OCI-LY7 (cell line): ENCODE results near the gene EPB41L4A. TPM values are rescaled to one million over a fixed set of nuclear protein-coding genes. Genes with fewer than 3 reads are reported as not detected.

Source experiments
- BruUV-seq: library from RNA; stranded (reverse); fragments of 400-500 nt; replicated peaks from 2 replicates; lab custom pipeline; 2021; lab: Mats Ljungman, UMichigan
- CTCF ChIA-PET: fragments of 300-600 bp; sonication (Branson Sonifier 250); formaldehyde crosslinking; loops from one replicate; lab custom pipeline; 2022; ENCODE audit warnings: antibody characterized with exemption; ENCODE audit not compliant: unreplicated experiment; lab: Charles Lee
- POLR2A ChIA-PET: fragments of 300-600 bp; sonication (Branson Sonifier 250); formaldehyde crosslinking; loops from one replicate; lab custom pipeline; 2022; ENCODE audit warnings: antibody characterized with exemption; lab: Charles Lee
- DNase-seq: peaks from one replicate; pipeline ENCODE4 v3.0.0-alpha.2; 2015; ENCODE audit warnings: low spot score
- H2AFZ ChIP-seq: fragments of 200-600 bp; sonication (generic), shearing (Covaris generic); 2 replicates; pipeline ENCODE4 v1.6.1; 2014; ENCODE audit warnings: mild to moderate bottlenecking, antibody characterized with exemption, low read length, moderate library complexity
- H3K27ac ChIP-seq: fragments of 200-600 bp; sonication (generic); 2 replicates; pipeline ENCODE4 v1.5.1; 2014; ENCODE audit warnings: mixed run types, low read depth, mild to moderate bottlenecking, moderate library complexity, low read length, inconsistent platforms; ENCODE audit not compliant: poor library complexity, severe bottlenecking
- H3K36me3 ChIP-seq: fragments of 200-600 bp; sonication (generic); 2 replicates; pipeline ENCODE4 v1.6.1; 2014; ENCODE audit warnings: mild to moderate bottlenecking, antibody characterized with exemption, low read length, moderate library complexity, mixed read lengths; ENCODE audit not compliant: insufficient read depth
- H3K4me1 ChIP-seq: fragments of 200-600 bp; sonication (generic); 2 replicates; pipeline ENCODE4 v1.5.1; 2014; ENCODE audit warnings: mild to moderate bottlenecking, low read length; ENCODE audit not compliant: insufficient read depth, poor library complexity, severe bottlenecking
- H3K4me2 ChIP-seq: fragments of 200-600 bp; sonication (generic); 2 replicates; pipeline ENCODE4 v1.6.1; 2014; ENCODE audit warnings: mild to moderate bottlenecking, low read length
- H3K4me3 ChIP-seq: fragments of 200-600 bp; sonication (generic); 2 replicates; pipeline ENCODE4 v1.5.1; 2014; ENCODE audit warnings: mild to moderate bottlenecking, low read depth, low read length; ENCODE audit not compliant: poor library complexity, severe bottlenecking
- H3K79me2 ChIP-seq: fragments of 200-600 bp; sonication (generic); 2 replicates; pipeline ENCODE4 v1.6.1; 2016; ENCODE audit warnings: low read depth, mild to moderate bottlenecking, low read length, moderate library complexity, mixed read lengths; ENCODE audit not compliant: insufficient read depth
- H3K9me2 ChIP-seq: fragments of 200-600 bp; sonication (generic); 2 replicates; pipeline ENCODE4 v1.6.1; 2016; ENCODE audit warnings: mild to moderate bottlenecking, low read length, mixed read lengths; ENCODE audit not compliant: insufficient read depth
- H3K9me3 ChIP-seq: fragments of 200-600 bp; sonication (generic); 2 replicates; pipeline ENCODE4 v1.6.1; 2014; ENCODE audit warnings: mild to moderate bottlenecking, mixed run types, low read length, mixed read lengths
- H4K20me1 ChIP-seq: fragments of 200-600 bp; sonication (generic); 2 replicates; pipeline ENCODE4 v1.6.1; 2014; ENCODE audit warnings: mild to moderate bottlenecking, antibody characterized with exemption, low read length, moderate library complexity, mixed read lengths; ENCODE audit not compliant: insufficient read depth
- EZH2phosphoT487 ChIP-seq: fragments of 200-600 bp; sonication (generic); IDR thresholded peaks from 2 replicates; pipeline ENCODE4 v1.6.1; 2018; ENCODE audit warnings: low read depth, borderline replicate concordance, mild to moderate bottlenecking, mixed run types, antibody characterized with exemption, low read length, moderate library complexity, mixed read lengths
- intact Hi-C: fragments of 100-400 bp; cut with micrococcal nuclease; formaldehyde crosslinking; loops from one replicate; pipeline ENCODE4 v1.10.0; 2022; ENCODE audit not compliant: unreplicated experiment
- total RNA-seq, 2 experiments: library from RNA; depleted of rRNA in 1 of 2; stranded (reverse); fragments of >200 nt in 1 of 2; shearing (Covaris generic) in 1 of 2; gene quantifications; 2 replicates each; pipeline ENCODE4 v1.2.3, GENCODE V29; 2014 to 2022
- TF ChIP-seq, protein P1 (sequence below): fragments of 200-600 bp; sonication (generic); conservative IDR thresholded peaks from 2 replicates; pipeline ENCODE4 v1.5.1; 2014; ENCODE audit warnings: mild to moderate bottlenecking, antibody characterized with exemption, low read length, moderate library complexity, mixed read lengths

EPB41L4A gene
- total RNA-seq, 2 experiments from 2014 or later = 0.03 TPM; not detected in 1

DNA sequence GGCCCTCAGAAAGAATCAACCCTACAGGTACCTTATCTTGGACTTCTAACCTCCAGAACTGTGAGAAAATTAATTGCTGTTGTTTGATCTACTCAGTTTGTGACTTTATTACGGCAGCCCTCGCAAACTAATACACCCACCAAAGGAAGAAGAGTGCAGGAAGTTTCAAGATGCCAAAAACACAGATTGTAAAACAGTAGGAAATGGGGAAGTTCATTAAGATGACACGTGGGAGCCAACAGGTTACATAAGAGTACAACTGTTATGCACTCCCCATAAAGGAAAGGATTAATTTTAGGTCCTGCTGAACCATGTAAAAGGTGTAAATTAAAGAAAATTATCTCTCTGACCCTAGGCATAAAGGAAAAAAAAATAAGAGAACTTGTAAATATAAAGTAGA is 294.3 kb downstream of the EPB41L4A start:
- no peak for TF ChIP-seq EZH2phosphoT487
- TF ChIP-seq, protein P1, sequence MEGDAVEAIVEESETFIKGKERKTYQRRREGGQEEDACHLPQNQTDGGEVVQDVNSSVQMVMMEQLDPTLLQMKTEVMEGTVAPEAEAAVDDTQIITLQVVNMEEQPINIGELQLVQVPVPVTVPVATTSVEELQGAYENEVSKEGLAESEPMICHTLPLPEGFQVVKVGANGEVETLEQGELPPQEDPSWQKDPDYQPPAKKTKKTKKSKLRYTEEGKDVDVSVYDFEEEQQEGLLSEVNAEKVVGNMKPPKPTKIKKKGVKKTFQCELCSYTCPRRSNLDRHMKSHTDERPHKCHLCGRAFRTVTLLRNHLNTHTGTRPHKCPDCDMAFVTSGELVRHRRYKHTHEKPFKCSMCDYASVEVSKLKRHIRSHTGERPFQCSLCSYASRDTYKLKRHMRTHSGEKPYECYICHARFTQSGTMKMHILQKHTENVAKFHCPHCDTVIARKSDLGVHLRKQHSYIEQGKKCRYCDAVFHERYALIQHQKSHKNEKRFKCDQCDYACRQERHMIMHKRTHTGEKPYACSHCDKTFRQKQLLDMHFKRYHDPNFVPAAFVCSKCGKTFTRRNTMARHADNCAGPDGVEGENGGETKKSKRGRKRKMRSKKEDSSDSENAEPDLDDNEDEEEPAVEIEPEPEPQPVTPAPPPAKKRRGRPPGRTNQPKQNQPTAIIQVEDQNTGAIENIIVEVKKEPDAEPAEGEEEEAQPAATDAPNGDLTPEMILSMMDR = no peak
- no peaks in the 10 kb centered on the region for H4K20me1 ChIP-seq
- no TSS peak for BruUV-seq

DNA sequence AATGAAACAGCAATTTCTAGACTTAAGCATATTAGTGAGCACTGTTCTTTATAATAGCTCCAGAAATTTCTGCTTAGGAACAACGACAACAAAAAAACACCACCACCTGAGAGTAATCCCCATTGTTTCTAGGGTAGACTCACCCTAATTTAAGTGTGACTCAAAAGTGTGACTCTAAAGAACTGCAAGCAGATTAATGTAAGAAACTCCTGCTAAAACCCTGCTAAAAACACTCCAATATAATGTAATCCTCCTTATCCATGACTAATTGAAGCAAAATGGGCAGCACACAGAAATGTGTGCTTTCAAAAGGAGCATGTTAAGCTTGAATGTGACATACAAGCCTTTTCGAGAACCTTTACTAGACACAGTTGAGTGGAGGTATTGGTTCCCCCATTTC is 296.0 kb downstream of the EPB41L4A start:
- no TSS peak for BruUV-seq
- H2AFZ ChIP-seq = no peak overlapping the region
- H3K9me2 ChIP-seq = no peaks in the 10 kb centered on the region; the same call in 1 of the 2 replicates
- no peaks in the 10 kb centered on the region for H3K4me1 ChIP-seq
- H3K27ac ChIP-seq = no peak overlapping the region
- no peaks in the 10 kb centered on the region for H3K9me3 ChIP-seq
- TF ChIP-seq, protein P1 = no peak
- no peak for TF ChIP-seq EZH2phosphoT487
- H3K36me3 ChIP-seq = no peaks in the 10 kb centered on the region
- no peaks in the 10 kb centered on the region for H3K79me2 ChIP-seq
- no peaks in the 10 kb centered on the region for H4K20me1 ChIP-seq
- POLR2A ChIA-PET = interaction anchor here (1.2 kb wide), 1 partner anchor 12 kb away, joined by 3 read pairs; no protein-coding TSS in a partner anchor
- no peak for DNase-seq
- no peak overlapping the region for H3K4me2 ChIP-seq
- CTCF ChIA-PET = no interaction called here
- intact Hi-C loops = no loop called here
- H3K4me3 ChIP-seq = no peak overlapping the region

More for the DNA sequence above, 294.3 kb downstream of the EPB41L4A start:
- Histone ChIP-seq H3K27ac (no peak overlapping the region), H3K79me2 (no peaks in the 10 kb centered on the region), H2AFZ (no peak overlapping the region), H3K36me3 (no peaks in the 10 kb centered on the region), H3K9me3 (no peaks in the 10 kb centered on the region), H3K4me3 (no peak overlapping the region), H3K4me1 (no peaks in the 10 kb centered on the region), H3K9me2 (no peaks in the 10 kb centered on the region; the same call in 1 of the 2 replicates), H3K4me2 (no peak overlapping the region)
- POLR2A ChIA-PET = no interaction called here
- CTCF ChIA-PET = no interaction called here
- intact Hi-C loops = no loop called here
- no peak for DNase-seq

DNA sequence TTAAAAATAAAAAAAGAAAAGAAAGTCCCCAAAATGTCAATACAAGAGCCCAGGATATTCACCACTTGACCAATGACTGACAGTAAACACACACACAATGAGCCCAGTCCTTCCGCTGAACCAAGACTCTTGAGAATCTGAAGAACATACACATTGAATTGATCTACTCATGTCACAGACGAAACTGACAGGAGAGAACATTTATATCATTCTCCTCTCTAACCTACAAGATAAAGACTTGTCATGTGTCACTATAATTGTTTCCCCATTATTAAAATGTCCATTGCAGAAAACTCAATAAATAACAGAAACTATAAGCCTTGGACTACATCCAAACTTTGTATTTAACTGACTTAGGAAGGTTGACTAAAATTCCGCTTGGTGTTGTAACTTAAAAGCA is 296.7 kb downstream of the EPB41L4A start:
- Histone ChIP-seq H4K20me1 (no peaks in the 10 kb centered on the region), H3K27ac (no peak overlapping the region), H3K36me3 (no peaks in the 10 kb centered on the region), H3K9me3 (no peaks in the 10 kb centered on the region), H3K4me2 (no peak overlapping the region), H3K79me2 (no peaks in the 10 kb centered on the region), H2AFZ (no peak overlapping the region), H3K9me2 (no peaks in the 10 kb centered on the region; the same call in 1 of the 2 replicates), H3K4me3 (no peak overlapping the region), H3K4me1 (no peaks in the 10 kb centered on the region)
- ChIA-PET CTCF (no interaction called here), POLR2A (interaction anchor here (1.2 kb wide), 1 partner anchor 11 kb away, joined by 3 read pairs; no protein-coding TSS in a partner anchor)
- DNase-seq = no peak
- BruUV-seq = no TSS peak
- intact Hi-C loops = no loop called here
- no peak for TF ChIP-seq EZH2phosphoT487
- TF ChIP-seq, protein P1 = no peak
